B cell (primary cell): ENCODE data around the gene KIAA1217. TPM values are rescaled to one million over a fixed set of nuclear protein-coding genes. Genes with fewer than 3 reads are reported as not detected.

Experiments used
- ATAC-seq: fragments of 200-7000 bp; cut with Tn5 transposase; one replicate; pipeline ENCODE4 v1.10.0; 2021; ENCODE audit warnings: low read depth, mild to moderate bottlenecking, moderate number of reproducible peaks, moderate library complexity
- CTCF ChIA-PET: fragments of 350-600 bp; sonication (Branson Sonifier 250); formaldehyde crosslinking; loops from one replicate; lab custom pipeline; 2021; ENCODE audit warnings: antibody characterized with exemption, inconsistent platforms; lab: Charles Lee
- POLR2A ChIA-PET: fragments of 350-600 bp; sonication (Branson Sonifier 250); formaldehyde crosslinking; loops from one replicate; lab custom pipeline; 2021; ENCODE audit warnings: antibody characterized with exemption; lab: Charles Lee
- DNase-seq: peaks from one replicate; pipeline ENCODE4 v3.0.0; 2013
- H2AFZ ChIP-seq: 2 replicates; pipeline ENCODE4 v1.6.1; 2012; ENCODE audit warnings: mild to moderate bottlenecking, low read depth, low read length; ENCODE audit not compliant: insufficient read depth, poor library complexity, severe bottlenecking
- H3K27ac ChIP-seq, 2 donors: 1 replicate in 1 of 2; 2 replicates in 1 of 2; pipeline ENCODE4 v1.5.1; 2012 to 2013; ENCODE audit warnings: low read length in 2 of 2, mild to moderate bottlenecking in 2 of 2, moderate library complexity in 1 of 2
- H3K27me3 ChIP-seq, 4 experiments: fragments of 200-600 bp in 1 of 4; sonication (generic) in 1 of 4; replicated peaks in 1 of 4; 1 replicate in 2 of 4; 2 replicates in 2 of 4; pipeline versions ENCODE4 v1.6.1 to v1.7.0; 2013 to 2016; ENCODE audit warnings: low read length in 3 of 4, mild to moderate bottlenecking in 2 of 4, mixed read lengths in 1 of 4, moderate library complexity in 1 of 4; ENCODE audit not compliant: insufficient read depth in 4 of 4, control insufficient read depth in 3 of 4; ENCODE audit errors: control extremely low read depth in 1 of 4
- H3K36me3 ChIP-seq, 2 experiments: replicated peaks in 1 of 2; 1 replicate in 1 of 2; 2 replicates in 1 of 2; pipeline versions ENCODE4 v1.6.1 to v1.7.1; 2013; ENCODE audit warnings: low read length in 1 of 2; ENCODE audit not compliant: insufficient read depth in 2 of 2, control insufficient read depth in 1 of 2; ENCODE audit errors: control extremely low read depth in 1 of 2, extremely low read depth in 1 of 2
- H3K4me1 ChIP-seq, 2 donors: fragments of 200-600 bp in 1 of 2; sonication (generic) in 1 of 2; 1 replicate in 1 of 2; 2 replicates in 1 of 2; pipeline versions ENCODE4 v1.5.1 to v1.6.1; 2013 to 2017; ENCODE audit warnings: low read length in 2 of 2; ENCODE audit not compliant: control insufficient read depth in 2 of 2, insufficient read depth in 2 of 2
- H3K4me2 ChIP-seq: replicated peaks from 2 replicates; pipeline ENCODE3; 2012; ENCODE audit warnings: mild to moderate bottlenecking, low read depth, low read length; ENCODE audit not compliant: poor library complexity, severe bottlenecking
- H3K4me3 ChIP-seq, 5 experiments: fragments of 200-600 bp in 1 of 5; sonication (generic) in 1 of 5; 1 replicate in 3 of 5; 2 replicates in 2 of 5; pipeline versions ENCODE4 v1.5.1 to v1.7.0; 2011 to 2016; ENCODE audit warnings: low read length in 4 of 5, mild to moderate bottlenecking in 4 of 5, low read depth in 2 of 5, control low read depth in 1 of 5, moderate library complexity in 1 of 5; ENCODE audit not compliant: insufficient read depth in 1 of 5; ENCODE audit errors: control extremely low read depth in 1 of 5, extremely low read depth in 1 of 5
- H3K79me2 ChIP-seq: fragments of 200-600 bp; sonication (generic); one replicate; pipeline ENCODE4 v1.6.0; 2016; ENCODE audit warnings: low read length; ENCODE audit not compliant: control insufficient read depth, insufficient read depth
- H3K9ac ChIP-seq: fragments of 200-600 bp; sonication (generic); 2 replicates; pipeline ENCODE4 v1.6.1; 2017; ENCODE audit warnings: mild to moderate bottlenecking, low read length, moderate library complexity
- H3K9me3 ChIP-seq, 3 donors: one replicate each; pipeline versions ENCODE4 v1.6.1 to v1.7.1; 2013; ENCODE audit warnings: low read length in 2 of 3; ENCODE audit not compliant: control insufficient read depth in 2 of 3, insufficient read depth in 1 of 3; ENCODE audit errors: control extremely low read depth in 1 of 3
- H4K20me1 ChIP-seq: 2 replicates; pipeline ENCODE4 v1.6.0; 2012; ENCODE audit warnings: mild to moderate bottlenecking, low read length; ENCODE audit not compliant: insufficient read depth, control insufficient read depth, poor library complexity, severe bottlenecking
- H3K27ac Mint-ChIP-seq: one replicate; pipeline ENCODE4 v1.8.0; 2021; ENCODE audit warnings: mixed read lengths
- H3K27me3 Mint-ChIP-seq: one replicate; pipeline ENCODE4 v1.8.0; 2021; ENCODE audit warnings: mixed read lengths
- H3K4me1 Mint-ChIP-seq: one replicate; pipeline ENCODE4 v1.8.0; 2021; ENCODE audit warnings: mixed read lengths
- H3K4me3 Mint-ChIP-seq: one replicate; pipeline ENCODE4 v1.8.0; 2021; ENCODE audit warnings: mixed read lengths
- H3K9me3 Mint-ChIP-seq: one replicate; pipeline ENCODE4 v1.8.0; 2022; ENCODE audit warnings: mixed read lengths; ENCODE audit not compliant: insufficient read depth
- EZH2 ChIP-seq: IDR thresholded peaks from 2 replicates; pipeline ENCODE4 v1.6.1; 2012; ENCODE audit warnings: borderline replicate concordance, low read depth, mild to moderate bottlenecking, moderate library complexity, low read length; ENCODE audit not compliant: insufficient read depth, poor library complexity, severe bottlenecking
- WGBS: methylation state at CpG from one replicate; pipeline ENCODE4 v1.1.5; 2013; ENCODE audit warnings: missing lambda C conversion rate; ENCODE audit not compliant: insufficient coverage; 5-methylcytosine and 5-hydroxymethylcytosine counted together
- intact Hi-C: fragments of 100-400 bp; cut with micrococcal nuclease; formaldehyde crosslinking; loops from one replicate; pipeline ENCODE4 v1.10.0; 2022
- polyA plus RNA-seq: library from polyadenylated mRNA; depleted of rRNA; stranded (reverse); fragments of >200 nt; gene quantifications from 2 replicates; pipeline ENCODE4 v1.2.3, GENCODE V29; 2012
- total RNA-seq, 2 donors: library from RNA; stranded (reverse); fragments of 120-200 nt in 1 of 2; gene quantifications; 1 replicate in 1 of 2; 2 replicates in 1 of 2; pipeline versions ENCODE4 v1.2.3 to v1.2.4, GENCODE V29; 2013 to 2022
- TF ChIP-seq, protein P1 (sequence below): fragments of 200-600 bp; IDR thresholded peaks from one replicate; pipeline ENCODE4 v1.8.0; 2022; ENCODE audit warnings: antibody characterized with exemption, mild to moderate bottlenecking

Gene KIAA1217
- total and polyA plus RNA-seq, 2 donors (not counting 1 experiment from before 2014, with no cell fraction given): 0.67 TPM; not detected in 1

DNA sequence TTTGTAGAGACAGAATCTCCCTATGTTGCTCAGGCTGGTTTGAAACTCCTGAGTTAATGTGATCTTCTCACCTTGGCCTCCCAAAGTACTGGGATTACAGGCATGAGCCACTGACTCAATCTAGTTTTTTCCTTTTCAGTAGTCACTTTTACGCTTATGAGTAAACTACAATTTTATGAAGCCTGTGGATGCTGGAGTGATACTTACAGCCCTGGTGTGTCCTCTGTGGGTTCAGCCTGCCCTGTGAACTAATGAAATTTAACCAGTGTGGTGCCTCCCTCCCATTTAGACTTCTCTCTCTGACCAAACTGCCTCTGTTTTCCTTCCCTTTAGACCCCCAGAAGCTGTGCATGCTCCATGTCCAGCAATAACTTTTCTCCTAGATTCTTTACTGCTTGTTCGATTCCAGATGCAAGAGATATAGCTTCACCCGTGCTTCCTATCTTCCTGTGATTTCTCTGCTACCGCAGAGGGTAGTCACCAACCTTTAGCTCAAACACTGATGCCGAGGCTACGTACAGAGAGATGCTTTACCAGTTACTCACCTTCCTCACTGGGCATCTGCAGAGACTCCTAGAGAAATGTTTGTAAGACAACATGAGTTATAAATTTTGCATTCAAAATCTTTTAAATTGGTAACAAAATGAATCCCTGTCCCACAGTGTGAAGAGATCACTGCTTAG, 90.8 kb downstream of the KIAA1217 start:
- Histone ChIP-seq H3K36me3 (no peaks in the 10 kb centered on the region), H4K20me1 (no peaks in the 10 kb centered on the region), H3K9me3 (no peaks in the 10 kb centered on the region), H3K4me3 (no peak overlapping the region), H2AFZ (no peak overlapping the region), H3K4me2 (no peak overlapping the region), H3K27me3 (no peaks in the 10 kb centered on the region), H3K79me2 (no peaks in the 10 kb centered on the region), H3K4me1 (no peaks in the 10 kb centered on the region), H3K9ac (no peak overlapping the region), H3K27ac (no peak overlapping the region)
- H3K9me3 Mint-ChIP-seq: no peaks in the 10 kb centered on the region
- POLR2A ChIA-PET: no interaction called here
- H3K4me3 Mint-ChIP-seq: no peak overlapping the region
- no peak overlapping the region for H3K27ac Mint-ChIP-seq
- ATAC-seq (no peak), DNase-seq (no peak)
- no peaks in the 10 kb centered on the region for H3K27me3 Mint-ChIP-seq
- no peak for TF ChIP-seq EZH2
- intact Hi-C loops: no loop called here
- CTCF ChIA-PET: no interaction called here
- WGBS: 86% methylated on average over 2 of the region's 6 CpGs
- no peaks in the 10 kb centered on the region for H3K4me1 Mint-ChIP-seq

DNA sequence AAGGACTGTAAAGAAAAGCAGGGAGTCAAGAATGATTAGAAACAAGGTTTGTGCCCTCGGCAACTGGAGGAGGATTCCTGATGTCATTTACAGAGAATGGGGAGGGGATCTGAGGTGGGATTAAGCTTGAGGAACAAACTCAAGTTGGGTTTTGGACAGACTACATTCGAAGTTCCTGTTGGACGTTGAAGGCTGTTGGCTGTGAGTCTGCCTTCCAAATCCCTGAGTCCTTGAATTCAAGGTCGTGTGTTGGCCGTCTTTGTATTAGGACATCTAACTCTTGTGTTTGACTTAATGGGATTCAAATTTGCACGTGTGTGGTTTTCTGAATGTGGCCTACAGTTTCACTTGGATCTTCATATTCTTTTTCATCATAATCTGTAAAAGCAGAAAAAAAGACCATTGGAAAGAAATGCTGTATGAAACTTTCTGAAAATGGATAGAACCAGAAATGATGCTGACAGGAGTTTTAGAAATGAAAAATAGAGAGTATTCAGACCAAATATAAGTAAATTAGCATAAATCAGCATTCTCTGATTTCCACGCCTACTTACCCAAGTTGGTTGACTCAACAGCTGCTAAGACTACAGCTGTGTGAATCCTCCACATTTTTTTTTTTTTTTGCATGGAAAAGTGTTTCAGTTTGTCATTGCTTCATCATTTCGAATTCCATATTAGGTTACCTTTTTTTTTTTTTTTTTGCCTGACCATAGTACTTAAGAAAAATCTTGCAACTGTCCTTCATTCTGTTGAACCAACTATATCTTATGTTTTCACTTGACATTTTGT, 94.8 kb downstream of the KIAA1217 start:
- ChIA-PET POLR2A (no interaction called here), CTCF (no interaction called here)
- Mint-ChIP-seq H3K27ac (no peak overlapping the region), H3K4me3 (no peak overlapping the region), H3K27me3 (no peaks in the 10 kb centered on the region), H3K4me1 (no peaks in the 10 kb centered on the region), H3K9me3 (no peaks in the 10 kb centered on the region)
- Histone ChIP-seq H3K79me2 (no peaks in the 10 kb centered on the region), H3K9me3 (no peaks in the 10 kb centered on the region), H3K36me3 (no peaks in the 10 kb centered on the region), H3K27me3 (no peaks in the 10 kb centered on the region), H3K4me3 (no peak overlapping the region), H2AFZ (no peak overlapping the region), H3K4me1 (no peaks in the 10 kb centered on the region), H3K9ac (no peak overlapping the region), H3K4me2 (no peak overlapping the region), H3K27ac (no peak overlapping the region), H4K20me1 (no peaks in the 10 kb centered on the region)
- intact Hi-C loops: no loop called here
- DNase-seq (no peak), ATAC-seq (no peak)
- TF ChIP-seq, protein P1, sequence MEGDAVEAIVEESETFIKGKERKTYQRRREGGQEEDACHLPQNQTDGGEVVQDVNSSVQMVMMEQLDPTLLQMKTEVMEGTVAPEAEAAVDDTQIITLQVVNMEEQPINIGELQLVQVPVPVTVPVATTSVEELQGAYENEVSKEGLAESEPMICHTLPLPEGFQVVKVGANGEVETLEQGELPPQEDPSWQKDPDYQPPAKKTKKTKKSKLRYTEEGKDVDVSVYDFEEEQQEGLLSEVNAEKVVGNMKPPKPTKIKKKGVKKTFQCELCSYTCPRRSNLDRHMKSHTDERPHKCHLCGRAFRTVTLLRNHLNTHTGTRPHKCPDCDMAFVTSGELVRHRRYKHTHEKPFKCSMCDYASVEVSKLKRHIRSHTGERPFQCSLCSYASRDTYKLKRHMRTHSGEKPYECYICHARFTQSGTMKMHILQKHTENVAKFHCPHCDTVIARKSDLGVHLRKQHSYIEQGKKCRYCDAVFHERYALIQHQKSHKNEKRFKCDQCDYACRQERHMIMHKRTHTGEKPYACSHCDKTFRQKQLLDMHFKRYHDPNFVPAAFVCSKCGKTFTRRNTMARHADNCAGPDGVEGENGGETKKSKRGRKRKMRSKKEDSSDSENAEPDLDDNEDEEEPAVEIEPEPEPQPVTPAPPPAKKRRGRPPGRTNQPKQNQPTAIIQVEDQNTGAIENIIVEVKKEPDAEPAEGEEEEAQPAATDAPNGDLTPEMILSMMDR: no peak
- TF ChIP-seq EZH2: no peak
- WGBS: 94% methylated on average over 4 of the region's 8 CpGs
